ENCODE measurements around the gene UBE2K.
"Not testable (repeated sequence)": the region's sequence is repeated elsewhere in the genome, so short reads cannot be mapped to it uniquely, and the experiment has no call there.

Gene UBE2K

DNA sequence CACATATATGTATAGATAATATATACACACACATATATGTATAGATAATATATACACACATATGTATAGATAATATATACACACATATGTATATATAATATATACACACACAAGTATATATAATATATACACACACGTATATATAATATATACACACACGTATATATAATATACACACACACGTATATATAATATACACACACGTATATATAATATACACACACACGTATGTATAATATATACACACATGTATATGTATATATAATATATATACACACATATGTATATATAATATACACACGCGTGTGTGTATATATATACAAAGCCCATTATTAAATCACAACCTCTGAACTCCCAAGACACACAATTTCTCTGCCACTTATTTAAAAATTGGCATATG lies 8.0 kb upstream of the UBE2K start:
- no peak for DNase-seq (ENCODE audit: low spot score)

- DNase-seq (ENCODE audit: low spot score) = peak; percentile 70
Observed at GRCh38 chr4:39698424-39699009, 581 bp downstream of the UBE2K start.

DNA sequence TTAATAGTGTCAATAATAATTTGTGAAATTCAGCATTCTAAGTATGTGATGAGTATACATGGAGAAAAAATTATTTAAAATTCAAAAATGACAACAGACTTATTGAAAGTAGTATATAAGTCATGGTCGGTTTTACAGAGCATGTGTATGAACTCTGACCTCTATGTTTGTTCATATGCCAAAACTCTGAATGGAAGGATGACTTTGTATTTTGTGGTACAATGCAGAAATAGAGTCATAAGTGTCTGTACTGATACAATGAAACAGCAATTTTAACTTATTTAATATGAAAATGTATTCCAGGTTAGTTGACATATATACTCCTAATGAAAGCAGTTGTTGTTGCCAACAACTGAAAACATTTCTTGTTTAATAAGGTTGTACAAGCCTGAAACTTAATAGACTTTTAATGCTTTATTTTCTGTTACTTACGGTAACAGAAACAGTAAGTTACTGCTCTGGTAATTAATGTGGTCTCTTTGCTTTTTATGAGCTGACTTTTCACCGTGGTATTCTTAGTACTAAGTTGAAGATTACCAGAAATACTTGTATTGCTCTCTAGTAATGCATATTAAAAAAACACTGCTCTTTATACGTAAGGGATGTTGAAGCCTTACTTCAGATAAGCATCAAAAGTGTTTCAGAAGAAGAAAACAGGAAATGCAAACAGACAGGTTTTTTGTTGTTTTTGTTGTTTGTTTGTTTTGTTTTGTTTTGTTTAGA lies 1.9 kb downstream of the UBE2K start:
- DNase-seq (ENCODE audit: low spot score) = no peak

- DNase-seq (ENCODE audit: low spot score) = no peak
Observed at GRCh38 chr4:39700554-39700953, 2.6 kb downstream of the UBE2K start.

DNA sequence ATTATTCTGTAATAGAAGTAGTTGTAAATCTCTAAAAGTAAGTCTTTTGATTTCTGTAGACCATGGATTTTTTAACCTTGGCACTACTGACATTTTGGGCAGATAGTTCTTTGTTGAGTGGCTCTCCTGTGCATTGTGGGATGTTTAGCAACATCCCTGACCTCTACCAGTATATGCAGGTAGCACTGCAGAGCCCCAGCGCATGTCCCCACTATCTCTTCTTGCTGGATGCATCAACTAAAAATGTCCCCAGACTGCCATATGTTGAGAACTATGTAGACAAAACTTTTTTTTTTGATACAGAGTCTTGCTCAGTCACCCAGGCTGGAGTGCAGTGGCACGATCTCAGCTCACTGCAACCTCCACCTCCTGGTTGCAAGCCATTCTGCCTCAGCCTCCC lies 4.8 kb downstream of the UBE2K start:
- DNase-seq (ENCODE audit: low spot score) = no peak

DNA sequence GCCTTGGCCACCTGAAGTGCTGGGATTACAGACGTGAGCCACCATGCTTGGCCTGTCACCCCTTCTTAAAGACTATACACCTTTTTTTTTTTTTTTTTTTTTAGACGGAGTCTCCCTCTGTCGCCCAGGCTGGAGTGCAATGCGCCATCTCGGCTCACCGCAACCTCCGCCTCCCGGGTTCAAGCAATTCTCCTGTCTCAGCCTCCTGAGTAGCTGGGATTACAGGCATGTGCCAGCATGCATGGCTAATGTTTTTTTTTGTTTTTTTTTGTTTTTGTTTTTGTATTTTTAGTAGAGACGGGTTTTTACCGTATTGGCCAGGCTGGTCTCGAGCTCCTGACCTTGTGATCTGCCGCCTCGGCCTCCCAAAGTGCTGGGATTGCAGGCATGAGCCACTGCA lies 6.9 kb downstream of the UBE2K start:
- not testable (repeated sequence) for DNase-seq (ENCODE audit: low spot score)

DNA sequence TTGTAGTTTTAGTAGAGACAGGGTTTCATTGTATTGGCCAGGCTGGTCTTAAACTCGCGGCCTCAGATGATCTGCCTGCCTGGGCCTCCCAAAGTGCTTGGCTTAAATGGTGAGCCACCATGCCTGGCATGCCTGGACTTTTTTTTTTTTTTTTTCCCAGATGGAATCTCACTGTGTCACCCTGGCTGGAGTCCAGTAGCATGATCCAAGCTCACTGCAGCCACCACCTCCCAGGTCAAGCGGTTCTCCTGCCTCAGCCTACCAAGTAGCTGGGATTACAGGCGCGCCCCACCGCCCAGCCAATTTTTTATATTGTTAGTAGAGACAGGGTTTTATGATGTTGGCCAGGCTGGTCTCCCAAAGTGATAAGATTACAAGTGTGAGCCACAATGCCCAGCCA lies 8.4 kb downstream of the UBE2K start:
- no peak for DNase-seq (ENCODE audit: low spot score)

GRCh38 chr4:39706741-39707511 lies 9.0 kb downstream of the UBE2K start:
- no peak for DNase-seq (ENCODE audit: low spot score)

DNA sequence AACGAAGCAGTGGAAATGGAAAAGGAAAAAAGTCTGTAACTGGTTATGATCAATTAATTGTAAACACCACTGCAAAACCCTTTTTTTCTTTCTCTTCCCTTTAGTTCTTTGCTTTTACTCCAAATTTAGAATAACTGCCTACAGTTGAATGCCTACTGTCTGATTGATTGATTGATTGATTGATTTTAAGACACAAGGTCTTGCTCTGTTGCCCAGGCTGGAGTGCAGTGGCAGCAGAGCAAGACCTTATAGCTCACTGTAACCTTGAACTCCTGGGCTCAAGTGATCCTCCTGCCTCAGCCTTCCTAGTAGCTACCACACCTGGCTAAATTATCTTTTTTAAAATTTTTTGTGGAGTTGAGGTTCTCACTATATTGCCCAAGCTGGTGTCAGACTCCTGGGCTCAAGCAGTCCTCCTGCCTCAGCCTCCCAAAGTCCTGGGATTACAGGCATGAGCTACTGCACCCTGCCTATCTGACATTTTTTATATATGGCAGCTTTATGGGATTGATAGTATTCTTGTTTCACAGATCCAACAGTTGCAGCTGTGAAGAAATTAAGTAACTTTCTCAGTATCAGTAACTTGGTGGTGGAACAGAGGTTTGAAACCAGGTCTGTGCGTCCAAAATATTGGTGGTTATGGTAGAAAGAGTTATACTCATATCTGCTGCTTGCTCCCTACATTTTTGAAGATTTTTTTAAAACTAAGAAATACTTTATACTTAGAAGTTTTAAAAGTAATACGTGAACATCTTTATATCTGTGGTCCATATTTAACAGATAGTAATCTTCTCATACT lies 12.4 kb downstream of the UBE2K start:
- no peak for DNase-seq (ENCODE audit: low spot score)

DNA sequence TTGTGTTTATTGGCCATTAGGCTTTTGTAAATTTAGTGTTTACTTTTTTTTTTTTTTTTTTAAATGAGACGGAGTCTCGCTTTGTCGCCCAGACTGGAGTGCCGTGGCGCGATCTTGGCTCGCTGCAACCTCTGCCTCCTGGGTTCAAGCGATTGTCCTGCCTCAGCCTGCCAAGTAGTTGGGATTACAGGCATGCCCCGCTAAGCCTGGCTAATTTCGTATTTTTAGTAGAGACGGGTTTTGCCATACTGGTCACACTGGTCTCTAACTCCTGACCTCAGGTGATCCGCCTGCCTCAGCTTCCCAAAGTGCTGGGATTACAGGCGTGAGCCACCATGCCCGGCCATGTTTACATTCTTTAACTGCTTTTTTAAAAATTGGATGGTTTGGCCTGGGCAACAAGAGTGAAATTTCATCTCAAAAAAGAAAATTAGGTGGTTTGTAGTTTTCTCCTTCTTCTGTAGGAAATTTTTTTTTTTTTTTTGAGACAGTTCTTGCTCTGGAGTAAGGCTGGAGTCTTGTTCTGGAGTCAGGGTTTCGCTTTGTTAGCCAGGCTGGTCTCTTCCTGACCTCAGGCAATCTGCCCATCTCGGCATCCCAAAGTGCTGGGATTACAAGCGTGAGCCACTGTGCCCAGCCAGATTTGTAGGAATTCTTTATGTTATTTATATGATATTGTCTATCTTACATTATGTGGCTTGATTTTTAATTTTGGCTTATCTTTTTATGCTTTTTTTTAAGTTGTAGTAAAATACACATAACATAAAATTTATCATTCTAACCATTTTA lies 15.1 kb downstream of the UBE2K start:
- no peak for DNase-seq (ENCODE audit: low spot score)

GRCh38 chr4:39713691-39714090 lies 15.8 kb downstream of the UBE2K start:
- no peak for DNase-seq (ENCODE audit: low spot score)

DNA sequence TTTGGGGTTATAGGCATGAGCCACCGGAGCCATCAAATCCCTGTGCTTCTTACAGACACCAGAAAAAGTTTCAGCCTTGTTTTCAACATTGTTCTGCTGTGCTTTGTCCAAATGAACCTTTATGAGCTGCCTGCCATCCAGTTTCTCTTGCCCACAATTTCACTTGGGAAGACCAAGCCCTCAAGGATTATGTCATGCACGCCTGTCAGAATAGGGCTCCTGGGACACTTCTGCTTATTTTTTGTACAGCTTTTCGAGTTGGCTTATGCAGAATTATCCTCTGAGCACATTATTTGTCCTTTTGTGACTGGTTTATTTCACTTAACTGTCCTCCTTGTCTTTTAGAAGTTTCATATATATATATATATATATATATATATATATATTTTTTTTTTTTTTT lies 16.2 kb downstream of the UBE2K start:
- no peak for DNase-seq (ENCODE audit: low spot score)

DNA sequence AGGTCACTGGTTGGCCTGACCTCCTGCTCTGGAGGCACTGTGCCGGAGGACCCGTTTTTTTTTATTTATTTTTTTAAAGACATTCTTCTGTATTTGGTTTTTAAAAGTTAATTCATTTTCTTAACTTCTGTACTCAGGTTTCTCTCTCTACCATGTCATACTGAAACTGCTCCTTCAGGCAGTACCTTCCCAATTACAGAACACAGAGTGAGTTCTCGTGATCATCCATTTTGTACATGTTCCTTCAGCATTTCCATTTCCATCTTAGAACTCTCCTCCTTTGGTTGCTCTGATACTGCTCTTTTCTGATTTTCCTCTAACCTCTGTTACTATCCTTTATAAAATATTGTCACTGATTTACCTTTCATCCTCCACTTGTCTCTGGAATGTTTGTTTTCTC lies 17.9 kb downstream of the UBE2K start:
- no peak for DNase-seq (ENCODE audit: low spot score)

DNA sequence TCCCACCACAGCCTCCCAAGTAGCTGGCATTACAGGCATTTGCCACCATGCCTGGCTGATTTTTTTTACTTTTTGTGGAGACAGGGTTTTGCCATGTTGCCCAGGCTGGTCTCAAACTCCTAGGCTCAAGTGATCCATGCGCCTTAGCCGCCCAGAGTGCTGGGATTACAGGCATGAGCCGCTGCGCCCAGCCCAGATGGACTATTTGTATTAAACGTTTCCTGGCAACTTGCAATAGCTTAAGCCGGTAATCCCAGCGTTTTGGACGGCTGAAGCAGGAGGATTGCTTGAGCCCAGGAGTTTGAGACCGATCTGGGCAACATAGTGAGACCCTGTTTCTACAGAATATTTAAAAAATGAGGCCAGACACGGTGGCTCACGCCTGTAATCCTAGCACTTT lies 18.4 kb downstream of the UBE2K start:
- peak; percentile 66 for DNase-seq (ENCODE audit: low spot score)

GRCh38 chr4:39717743-39718142 lies 19.8 kb downstream of the UBE2K start:
- DNase-seq (ENCODE audit: low spot score) = not testable (repeated sequence)

GRCh38 chr4:39718366-39719323 lies 20.7 kb downstream of the UBE2K start:
- DNase-seq (ENCODE audit: low spot score) = no peak

DNA sequence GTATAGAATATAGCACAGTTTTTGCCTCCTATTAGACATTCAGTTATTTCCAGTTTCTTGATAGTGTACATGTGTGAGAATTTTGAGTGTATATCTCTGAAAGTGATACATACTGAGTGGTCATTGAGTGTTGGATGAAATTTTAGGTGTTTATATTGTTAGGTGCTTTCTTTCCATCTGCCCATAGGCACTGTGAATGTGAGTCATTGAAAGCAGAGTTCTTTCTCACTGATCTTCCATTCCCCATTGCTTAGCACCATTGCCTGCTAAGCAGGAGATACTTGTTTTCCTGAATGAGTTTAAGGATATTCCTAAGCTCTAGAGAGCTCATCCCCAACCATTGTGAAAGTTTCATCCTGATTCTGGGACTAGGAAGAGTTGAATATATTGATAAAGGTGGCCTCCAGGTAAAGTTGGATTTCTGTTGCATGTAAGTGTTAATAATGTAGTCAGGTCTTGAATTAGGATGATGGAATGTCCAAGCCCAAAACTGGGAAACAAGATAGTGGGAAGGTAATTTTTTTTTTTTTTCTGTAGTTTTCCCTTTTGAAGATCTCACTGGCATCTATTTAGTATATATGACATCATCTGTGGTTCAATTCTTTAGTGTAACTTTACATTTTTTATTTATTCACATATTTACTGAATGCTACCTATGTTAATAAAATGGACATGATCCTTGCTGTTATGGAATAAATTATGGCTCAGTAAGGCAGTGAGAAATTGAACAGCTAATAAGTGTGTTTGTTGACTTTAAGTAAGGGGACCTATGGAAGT lies 22.1 kb downstream of the UBE2K start:
- DNase-seq (ENCODE audit: low spot score) = no peak

DNA sequence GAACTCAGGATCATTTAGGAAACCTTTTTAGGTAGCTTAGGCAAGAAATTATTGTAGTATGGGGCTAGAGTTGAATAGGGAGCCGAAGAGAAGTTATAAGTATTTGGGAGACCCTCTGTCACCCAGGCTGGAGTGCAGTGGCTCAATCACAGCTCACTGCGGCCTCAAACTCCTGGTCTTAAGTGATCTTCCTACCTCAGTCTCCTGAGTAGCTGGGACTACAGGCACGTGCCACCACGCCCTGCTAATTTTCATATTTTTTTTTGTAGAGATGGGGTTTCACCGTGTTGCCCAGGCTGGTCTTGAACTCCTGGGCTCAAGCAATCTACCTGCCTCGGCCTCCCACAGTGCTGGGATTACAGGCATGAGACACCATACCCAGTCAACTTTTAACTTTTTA lies 23.3 kb downstream of the UBE2K start:
- DNase-seq (ENCODE audit: low spot score) = not testable (repeated sequence)

DNA sequence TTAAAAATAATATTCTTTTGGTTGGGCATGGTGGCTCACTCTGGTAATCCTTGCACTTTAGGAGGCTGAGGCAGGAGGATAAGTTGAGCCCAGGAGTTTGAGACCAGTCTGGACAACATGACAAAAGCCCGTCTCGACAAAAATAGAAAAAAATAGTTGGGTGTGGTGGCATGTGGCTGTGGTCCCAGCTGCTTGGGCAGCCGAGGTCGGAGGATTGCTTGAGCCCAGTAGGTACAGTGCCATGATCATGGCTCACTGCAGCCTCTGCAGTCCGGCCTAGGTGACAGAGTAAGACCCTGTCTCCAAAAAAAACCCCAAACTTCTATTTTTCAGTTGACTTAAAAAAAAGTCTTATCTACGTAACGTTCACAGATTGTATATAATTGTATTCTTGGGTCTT lies 23.9 kb downstream of the UBE2K start:
- DNase-seq (ENCODE audit: low spot score) = no peak

GRCh38 chr4:39729557-39729956 lies 31.6 kb downstream of the UBE2K start:
- DNase-seq (ENCODE audit: low spot score) = no peak

All from D341Med (cell line).